IMR-90 (cell line): Measurements from ENCODE around the gene GPR137. TPM values are rescaled to one million over a fixed set of nuclear protein-coding genes. Genes with fewer than 3 reads are reported as not detected.

Experiments
- ATAC-seq: fragments of 200-7000 bp; cut with Tn5 transposase; 2 replicates; pipeline ENCODE4 v1.9.1; 2020; ENCODE audit warnings: low read depth, mild to moderate bottlenecking, moderate library complexity
- BruUV-seq: library from RNA; stranded (reverse); fragments of 400-500 nt; replicated peaks from 2 replicates; lab custom pipeline; 2021; lab: Mats Ljungman, UMichigan
- CTCF ChIA-PET: fragments of 300-600 bp; formaldehyde crosslinking; extraction: SDS; loops from one replicate; lab custom pipeline; 2021; ENCODE audit warnings: antibody characterized with exemption; lab: Yijun Ruan, JAX
- POLR2A ChIA-PET: fragments of 300-600 bp; sonication (Branson Sonifier 250); formaldehyde crosslinking; loops from one replicate; lab custom pipeline; 2022; ENCODE audit warnings: antibody characterized with exemption; ENCODE audit not compliant: unreplicated experiment; lab: Charles Lee
- DNase-seq: peaks from one replicate; pipeline ENCODE4 v3.0.0; 2013
- H2AFZ ChIP-seq: replicated peaks from 2 replicates; pipeline ENCODE3; 2013; ENCODE audit warnings: low read length, mild to moderate bottlenecking; ENCODE audit not compliant: poor library complexity
- H2AK5ac ChIP-seq: 2 replicates; pipeline ENCODE4 v1.6.1; 2013; ENCODE audit warnings: low read depth, low read length, inconsistent platforms
- H2AK9ac ChIP-seq: replicated peaks from 2 replicates; pipeline ENCODE3; 2013; ENCODE audit warnings: mild to moderate bottlenecking, low read depth, low read length, moderate library complexity; ENCODE audit not compliant: poor library complexity
- H2BK120ac ChIP-seq: 2 replicates; pipeline ENCODE4 v1.6.1; 2013; ENCODE audit warnings: low read depth, low read length, inconsistent platforms
- H2BK15ac ChIP-seq: 3 replicates; pipeline ENCODE4 v1.6.1; 2013; ENCODE audit warnings: low read depth, low read length, inconsistent platforms
- H2BK20ac ChIP-seq: 2 replicates; pipeline ENCODE4 v1.6.1; 2013; ENCODE audit warnings: low read depth, mild to moderate bottlenecking, inconsistent platforms, low read length, moderate library complexity
- H2BK5ac ChIP-seq: 2 replicates; pipeline ENCODE4 v1.6.1; 2013; ENCODE audit warnings: mild to moderate bottlenecking, low read depth, low read length, inconsistent platforms; ENCODE audit not compliant: poor library complexity, severe bottlenecking
- H3K14ac ChIP-seq: replicated peaks from 2 replicates; pipeline ENCODE4 v1.6.1; 2013; ENCODE audit warnings: low read depth, low read length, inconsistent platforms
- H3K18ac ChIP-seq: 2 replicates; pipeline ENCODE4 v1.6.1; 2013; ENCODE audit warnings: low read depth, low read length, control low read depth
- H3K23ac ChIP-seq: 2 replicates; pipeline ENCODE4 v1.6.1; 2013; ENCODE audit warnings: low read depth, low read length, inconsistent platforms
- H3K27ac ChIP-seq: 2 replicates; pipeline ENCODE4 v1.5.1; 2013; ENCODE audit warnings: mild to moderate bottlenecking, control low read depth, low read length; ENCODE audit not compliant: insufficient read depth
- H3K27me3 ChIP-seq: 2 replicates; pipeline ENCODE4 v1.6.1; 2013; ENCODE audit warnings: low read length; ENCODE audit not compliant: control insufficient read depth, insufficient read depth
- H3K36me3 ChIP-seq: 2 replicates; pipeline ENCODE4 v1.6.1; 2013; ENCODE audit warnings: low read length, mixed read lengths; ENCODE audit not compliant: control insufficient read depth, insufficient read depth
- H3K4ac ChIP-seq: 2 replicates; pipeline ENCODE4 v1.6.1; 2013; ENCODE audit warnings: low read depth, low read length, inconsistent platforms
- H3K4me1 ChIP-seq: 2 replicates; pipeline ENCODE4 v1.6.1; 2013; ENCODE audit warnings: low read length, mixed read lengths; ENCODE audit not compliant: control insufficient read depth, insufficient read depth
- H3K4me2 ChIP-seq: 2 replicates; pipeline ENCODE4 v1.6.1; 2013; ENCODE audit warnings: low read depth, mild to moderate bottlenecking, control low read depth, low read length, moderate library complexity
- H3K4me3 ChIP-seq: 2 replicates; pipeline ENCODE4 v1.5.1; 2013; ENCODE audit warnings: low read depth, mild to moderate bottlenecking, control low read depth, low read length, moderate library complexity; ENCODE audit not compliant: insufficient read depth
- H3K56ac ChIP-seq: 2 replicates; pipeline ENCODE4 v1.6.1; 2013; ENCODE audit warnings: low read length, inconsistent platforms; ENCODE audit not compliant: insufficient read depth; ENCODE audit errors: extremely low read depth
- H3K79me1 ChIP-seq, 2 experiments: 2 replicates each; pipeline ENCODE4 v1.6.1; 2013; ENCODE audit warnings: low read length in 2 of 2, inconsistent platforms in 1 of 2, low read depth in 1 of 2
- H3K9ac ChIP-seq: 2 replicates; pipeline ENCODE4 v1.6.1; 2013; ENCODE audit warnings: low read depth, low read length, control low read depth
- H3K9me1 ChIP-seq: 2 replicates; pipeline ENCODE4 v1.6.1; 2013; ENCODE audit warnings: low read length, inconsistent platforms; ENCODE audit not compliant: insufficient read depth
- H3K9me3 ChIP-seq: 2 replicates; pipeline ENCODE4 v1.6.1; 2013; ENCODE audit warnings: low read length; ENCODE audit not compliant: control insufficient read depth, insufficient read depth
- H4K20me1 ChIP-seq: 2 replicates; pipeline ENCODE4 v1.6.1; 2013; ENCODE audit warnings: low read length, inconsistent platforms; ENCODE audit not compliant: insufficient read depth
- H4K5ac ChIP-seq: 2 replicates; pipeline ENCODE4 v1.6.1; 2013; ENCODE audit warnings: mild to moderate bottlenecking, low read depth, low read length, control low read depth
- H4K8ac ChIP-seq, 2 experiments: 2 replicates each; pipeline ENCODE4 v1.6.1; 2013; ENCODE audit warnings: low read depth in 2 of 2, low read length in 2 of 2, control low read depth in 1 of 2, inconsistent platforms in 1 of 2
- H4K91ac ChIP-seq: 2 replicates; pipeline ENCODE4 v1.6.1; 2013; ENCODE audit warnings: low read depth, low read length, inconsistent platforms; ENCODE audit not compliant: insufficient read depth
- BHLHE40 ChIP-seq: fragments of 150-350 bp; IDR thresholded peaks from 2 replicates; pipeline ENCODE4 v1.6.1; 2016; ENCODE audit warnings: mild to moderate bottlenecking, low read depth, low read length
- ELK1 ChIP-seq: fragments of 150-350 bp; IDR thresholded peaks from 2 replicates; pipeline ENCODE4 v1.6.1; 2016; ENCODE audit warnings: low read depth, mild to moderate bottlenecking, low read length, moderate library complexity, borderline replicate concordance
- RAD21 ChIP-seq: IDR thresholded peaks from 2 replicates; pipeline ENCODE4 v1.6.1; 2012; ENCODE audit warnings: low read length, improper control_type of control experiment
- RCOR1 ChIP-seq: IDR thresholded peaks from 2 replicates; pipeline ENCODE4 v1.6.1; 2012; ENCODE audit warnings: mild to moderate bottlenecking, low read length, improper control_type of control experiment; ENCODE audit not compliant: insufficient replicate concordance
- WGBS, 2 experiments: methylation state at CpG; one replicate each; pipeline versions ENCODE4 v1.1.5 to v1.1.7; 2013; ENCODE audit warnings: missing lambda C conversion rate in 2 of 2; ENCODE audit not compliant: insufficient read length in 1 of 2; ENCODE audit errors: extremely low coverage in 2 of 2; 5-methylcytosine and 5-hydroxymethylcytosine counted together
- dilution Hi-C: fragments of 300-500 bp; cut with HindIII; formaldehyde crosslinking; loops from one replicate; pipeline ENCODE4 v1.14.3; 2018; ENCODE audit warnings: low sequenced_read_pairs; ENCODE audit not compliant: unreplicated experiment
- in situ Hi-C: fragments of 300-500 bp; cut with MboI; formaldehyde crosslinking; loops from 3 replicates; pipeline ENCODE4 v1.14.3; 2019; ENCODE audit warnings: low sequenced_read_pairs, inconsistent platforms, mixed read lengths
- intact Hi-C: fragments of 100-400 bp; cut with micrococcal nuclease; formaldehyde crosslinking; loops from 2 replicates; pipeline ENCODE4 v1.10.0; 2022
- polyA plus RNA-seq, 3 experiments: library from polyadenylated mRNA; depleted of rRNA; stranded (reverse); fragments of >200 nt; gene quantifications; 2 replicates each; pipeline ENCODE4 v1.2.3, GENCODE V29; 2012; ENCODE audit warnings: low replicate concordance in 1 of 3
- total RNA-seq: library from RNA; depleted of rRNA; stranded (reverse); fragments of >200 nt; gene quantifications from 2 replicates; pipeline ENCODE4 v1.2.3, GENCODE V29; 2012

GPR137 gene
- total and polyA plus RNA-seq, 2 of the 4 experiments (the other 2 are of a cell fraction) = 3.6 to 26.0 TPM

DNA sequence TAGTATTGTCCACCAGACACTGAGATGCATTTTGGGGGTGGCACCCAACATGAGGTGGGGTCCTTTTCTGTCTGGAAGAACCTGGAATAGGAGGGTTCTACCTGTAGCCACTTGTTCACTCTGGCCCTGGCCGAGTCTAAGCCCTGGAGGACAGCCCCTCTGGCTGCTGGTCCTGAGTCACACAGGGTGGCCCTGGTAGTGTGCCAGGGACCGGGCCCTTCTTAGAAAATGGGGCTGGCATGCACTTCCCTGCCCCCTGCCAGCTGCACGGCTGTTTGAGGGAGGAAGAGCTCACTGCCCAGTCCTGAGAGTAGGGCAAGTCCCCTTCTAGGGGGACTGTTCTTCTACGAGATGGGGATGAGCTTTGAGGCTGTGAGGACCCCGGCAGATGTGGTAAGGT, 32.2 kb upstream of the GPR137 start:
- H2AK9ac ChIP-seq = no peak overlapping the region
- H3K56ac ChIP-seq = no peak overlapping the region
- intact Hi-C loops = no loop called here
- H4K20me1 ChIP-seq = peaks cover 5% of the 10 kb centered on the region; the same call in 1 of the 2 replicates
- no peak overlapping the region for H3K23ac ChIP-seq
- ChIA-PET CTCF (no interaction called here), POLR2A (no interaction called here)
- no peaks in the 10 kb centered on the region for H3K9me3 ChIP-seq
- no peak overlapping the region for H3K18ac ChIP-seq
- peaks cover 25% of the 10 kb centered on the region for H3K36me3 ChIP-seq
- H2AK5ac ChIP-seq = no peak overlapping the region
- H2BK5ac ChIP-seq = no peak overlapping the region
- no peak overlapping the region for H3K27ac ChIP-seq
- no TSS peak for BruUV-seq
- H3K79me1 ChIP-seq = peaks cover 8 to 61% of the 10 kb centered on the region in 2 experiments
- H4K91ac ChIP-seq = no peak overlapping the region
- ATAC-seq (no peak), DNase-seq (no peak)
- no peak overlapping the region for H2BK20ac ChIP-seq
- H3K4me2 ChIP-seq = no peak overlapping the region
- H4K5ac ChIP-seq = no peak overlapping the region
- no peak overlapping the region for H3K4me3 ChIP-seq
- H4K8ac ChIP-seq = no peak overlapping the region
- in situ Hi-C loops = no loop called here
- H3K4ac ChIP-seq = no peak overlapping the region
- no peaks in the 10 kb centered on the region for H3K9me1 ChIP-seq
- no peak overlapping the region for H2BK120ac ChIP-seq
- 80% methylated on average over 1 of the region's 5 CpGs; no CpG with 5 or more reads in 1 of the 2 experiments for WGBS, 2 experiments
- H3K27me3 ChIP-seq = no peaks in the 10 kb centered on the region
- H3K14ac ChIP-seq = no peak overlapping the region
- peaks cover 10% of the 10 kb centered on the region for H3K4me1 ChIP-seq
- H2BK15ac ChIP-seq = no peak overlapping the region
- dilution Hi-C loops = no loop called here
- H2AFZ ChIP-seq = no peak overlapping the region
- no peak for TF ChIP-seq RAD21
- no peak for TF ChIP-seq RCOR1
- TF ChIP-seq ELK1 = no peak
- no peak for TF ChIP-seq BHLHE40
- no peak overlapping the region for H3K9ac ChIP-seq
